Endothelial cell of umbilical vein (primary cell): ENCODE measurements around the gene NAA60.

Source experiments
- CTCF ChIP-seq, 2 donors: IDR thresholded peaks; 1 replicate in 1 of 2; 2 replicates in 1 of 2; pipeline ENCODE4 v1.5.1; 2011; ENCODE audit warnings: low read length in 2 of 2, mild to moderate bottlenecking in 2 of 2, moderate library complexity in 2 of 2, control low read depth in 1 of 2, inconsistent platforms in 1 of 2, low read depth in 1 of 2; ENCODE audit not compliant: insufficient read depth in 1 of 2; ENCODE audit errors: extremely low read depth in 1 of 2
- EZH2 ChIP-seq: IDR thresholded peaks from 2 replicates; pipeline ENCODE4 v1.6.1; 2012; ENCODE audit warnings: borderline replicate concordance, low read depth, mild to moderate bottlenecking, moderate library complexity, low read length, inconsistent platforms; ENCODE audit not compliant: severe bottlenecking
- FOS ChIP-seq: IDR thresholded peaks from 2 replicates; pipeline ENCODE4 v1.6.1; 2011; ENCODE audit warnings: mild to moderate bottlenecking, low read length, moderate library complexity, borderline replicate concordance; ENCODE audit not compliant: insufficient read depth
- GATA2 ChIP-seq: IDR thresholded peaks from 2 replicates; pipeline ENCODE4 v1.7.0; 2011; ENCODE audit warnings: low read depth, mild to moderate bottlenecking, moderate library complexity, mixed read lengths, low read length; ENCODE audit not compliant: insufficient read length, insufficient read depth
- JUN ChIP-seq: IDR thresholded peaks from 2 replicates; pipeline ENCODE4 v1.6.1; 2011; ENCODE audit warnings: borderline replicate concordance, low read depth; ENCODE audit not compliant: insufficient read length, insufficient read depth
- MAX ChIP-seq: IDR thresholded peaks from 2 replicates; pipeline ENCODE4 v1.6.1; 2011; ENCODE audit not compliant: insufficient read depth, insufficient read length
- MYC ChIP-seq: IDR thresholded peaks from one replicate; pipeline ENCODE4 v1.6.1; 2011; ENCODE audit warnings: mild to moderate bottlenecking, low read depth, low read length
- POLR2A ChIP-seq: IDR thresholded peaks from 2 replicates; pipeline ENCODE4 v1.6.1; 2012; ENCODE audit warnings: low read depth, mild to moderate bottlenecking, control low read depth, low read length
- POLR2AphosphoS5 ChIP-seq: IDR thresholded peaks from 2 replicates; pipeline ENCODE4 v1.6.1; 2012; ENCODE audit warnings: low read depth, mild to moderate bottlenecking, control low read depth, low read length, moderate library complexity; ENCODE audit not compliant: insufficient read depth

DNA sequence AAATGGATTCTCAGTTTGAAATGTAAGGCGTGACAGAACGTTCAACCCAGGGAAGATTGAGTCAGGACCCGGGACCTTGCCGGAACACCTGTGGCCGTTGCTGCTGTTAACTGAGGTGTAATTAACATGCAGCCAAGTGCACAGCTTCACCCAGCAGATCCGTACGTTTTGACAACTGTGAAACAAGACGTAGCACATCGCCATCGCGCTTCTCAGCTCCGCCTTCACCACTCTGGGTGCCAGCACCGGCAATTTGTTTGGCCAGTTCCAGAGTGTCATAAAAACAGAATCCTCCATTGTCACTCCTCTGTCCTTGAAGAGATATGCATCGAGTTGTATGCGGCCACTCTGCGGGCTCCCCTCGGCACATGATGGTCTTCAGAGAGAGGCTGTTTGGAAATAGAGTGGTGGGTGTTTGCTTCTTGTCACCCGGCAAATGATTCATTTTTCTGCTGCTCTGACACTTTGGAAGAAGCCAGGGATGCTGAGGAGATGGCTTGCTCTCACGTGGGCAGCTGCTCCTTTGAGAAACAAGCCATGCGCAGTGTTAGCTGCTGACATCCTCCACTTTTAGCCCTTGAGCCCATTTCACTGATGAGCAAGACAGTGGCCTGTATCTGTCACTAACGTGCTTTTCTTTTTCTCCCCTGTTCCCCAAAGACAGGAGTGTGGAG, 22.6 kb downstream of the NAA60 start:
- no peak for TF ChIP-seq CTCF (IDR thresholded peaks at IDR 0.05; ENCODE audit: extremely low read depth in 1 of 2, insufficient read depth in 1 of 2, low read depth in 1 of 2, low read length in 2 of 2)
- no peak for TF ChIP-seq POLR2A
- no peak for TF ChIP-seq POLR2AphosphoS5
- no peak for TF ChIP-seq FOS
- TF ChIP-seq MAX, result no peak
- TF ChIP-seq JUN, result no peak
- no peak for TF ChIP-seq EZH2
- no peak for TF ChIP-seq GATA2
- TF ChIP-seq MYC, result no peak
